ENCODE data around the gene GABBR2.
"Not testable (repeated sequence)": the region's sequence is repeated elsewhere in the genome, so short reads cannot be mapped to it uniquely, and the experiment has no call there.

GABBR2 gene

DNA sequence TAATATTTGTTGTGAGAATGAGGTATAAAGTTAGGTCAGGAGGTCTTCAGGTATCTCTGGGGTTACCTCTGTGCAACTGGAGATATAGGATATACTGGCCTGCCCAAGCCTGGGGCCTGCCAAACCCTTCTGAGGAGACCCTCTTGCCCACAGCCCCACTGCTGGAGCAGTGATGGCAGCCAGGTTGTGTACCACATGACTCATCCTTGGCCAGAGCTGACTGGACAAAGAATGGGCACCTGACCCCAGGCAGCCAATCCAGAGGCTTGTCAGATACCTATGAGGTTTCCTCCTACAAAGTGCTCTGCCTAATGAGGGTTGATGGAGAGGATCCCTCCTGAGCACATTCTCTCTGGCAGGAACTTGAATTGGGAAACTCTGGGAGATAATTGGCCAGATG, 397.2 kb downstream of the GABBR2 start:
- no peak for DNase-seq

DNA sequence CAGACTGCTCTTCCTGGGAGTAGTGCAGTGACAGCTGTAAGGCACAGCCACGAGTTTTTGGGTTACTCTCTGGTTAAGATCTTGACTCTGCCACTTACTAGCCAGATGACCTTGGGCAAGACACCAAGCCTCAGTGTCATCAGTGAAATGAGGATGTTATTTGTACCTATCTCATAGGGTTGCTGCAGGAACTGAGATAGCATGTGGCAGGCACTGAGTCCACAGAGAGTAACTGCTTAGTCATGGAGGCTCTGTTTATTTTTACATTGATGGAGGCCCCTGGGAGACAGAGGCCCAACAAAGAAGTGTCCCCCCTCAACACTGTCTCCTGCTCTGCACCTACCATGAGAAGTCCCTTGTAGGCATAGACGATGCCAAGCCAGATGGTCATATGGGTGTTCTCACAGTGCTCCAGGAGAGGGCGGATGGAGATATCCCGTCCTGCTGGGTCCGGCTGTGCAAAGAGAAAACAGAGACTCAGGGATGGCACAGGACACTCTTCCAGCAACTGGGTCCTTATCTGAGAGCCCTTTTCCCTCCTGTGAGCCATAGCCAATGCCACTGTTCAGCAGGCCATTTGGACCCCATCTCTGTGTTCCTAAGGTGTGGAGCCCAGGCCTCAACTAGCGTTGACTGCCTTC, 397.9 kb downstream of the GABBR2 start:
- no peak for DNase-seq

DNA sequence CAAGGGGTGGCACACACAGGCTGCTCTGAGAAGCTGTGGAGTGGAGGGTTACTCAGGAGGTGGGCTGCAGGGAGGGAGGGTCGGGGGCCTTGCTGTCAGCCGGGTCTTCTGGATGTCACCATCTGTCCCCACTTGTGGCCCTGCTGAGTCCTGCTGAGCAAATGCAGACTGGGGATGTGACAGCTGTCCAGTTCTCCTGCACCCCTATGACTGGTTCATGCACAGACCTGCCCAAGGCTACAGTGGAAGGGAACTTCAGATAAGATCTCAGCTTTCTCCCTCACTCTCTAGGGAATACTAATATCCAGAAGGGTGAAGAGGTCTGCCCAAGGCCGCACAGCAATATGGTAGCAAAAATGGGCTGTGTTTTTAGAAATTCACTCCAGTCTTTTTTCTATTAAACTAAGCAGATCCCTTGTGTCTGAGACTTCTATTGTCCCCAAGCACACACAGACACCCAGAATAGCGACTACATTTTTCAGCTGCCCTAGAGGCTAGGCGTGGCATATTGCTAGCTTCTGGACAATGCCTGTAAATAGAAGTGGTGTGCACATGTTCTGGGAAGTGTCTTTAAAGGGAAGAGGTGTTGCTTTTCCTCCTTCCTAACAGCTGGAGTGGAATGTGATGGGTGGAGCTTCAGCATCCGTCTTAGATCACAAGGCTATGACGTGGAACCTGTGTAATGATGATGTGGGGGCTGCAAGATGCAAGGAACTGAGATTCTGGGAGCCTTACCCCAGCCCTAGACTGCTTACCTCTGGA, 402.2 kb downstream of the GABBR2 start:
- DNase-seq = no peak

DNA sequence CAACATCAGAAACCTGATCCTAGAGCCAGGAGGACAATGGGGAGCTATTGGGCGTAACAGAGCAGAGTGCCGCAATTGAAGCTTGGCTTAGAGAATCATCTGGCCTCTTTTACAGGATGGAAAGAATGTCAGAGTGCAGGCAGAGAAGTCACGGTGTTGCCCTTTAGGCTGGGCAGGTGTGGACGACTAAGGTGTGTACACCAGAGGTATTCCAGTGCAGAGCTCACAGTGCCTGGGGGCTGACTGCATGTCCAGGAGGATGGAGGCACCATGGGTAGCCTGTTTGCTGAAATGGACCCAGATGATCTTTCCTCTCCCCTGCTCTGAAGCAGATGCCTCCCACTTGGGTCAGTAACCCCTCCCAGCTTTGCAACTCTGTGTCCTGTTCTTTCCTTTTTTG, 404.4 kb downstream of the GABBR2 start:
- DNase-seq = no peak

DNA sequence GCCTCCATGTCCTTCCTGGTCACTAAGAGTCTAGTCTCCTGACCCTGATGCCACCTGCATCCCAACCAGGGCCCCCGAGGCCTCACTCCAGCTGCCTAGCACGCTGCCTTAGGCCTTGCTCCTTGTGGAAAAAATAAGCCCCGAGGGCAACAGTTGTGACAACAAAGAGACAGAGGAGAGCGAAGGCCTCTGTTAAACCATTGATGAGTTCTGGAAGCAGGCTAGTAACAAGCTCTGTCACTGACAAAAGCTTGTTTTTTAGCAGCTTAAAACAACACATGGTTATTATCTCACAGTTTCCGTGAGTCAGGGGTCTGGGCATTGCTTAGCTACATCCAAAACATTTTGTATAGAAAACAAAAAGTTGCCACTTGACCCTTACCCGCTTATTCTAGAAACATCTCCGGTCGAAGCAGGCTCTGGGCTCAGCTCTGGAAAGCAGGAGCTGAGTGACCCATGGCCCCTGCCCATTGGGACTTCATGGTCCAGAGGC, 405.1 kb downstream of the GABBR2 start:
- DNase-seq = no peak

DNA sequence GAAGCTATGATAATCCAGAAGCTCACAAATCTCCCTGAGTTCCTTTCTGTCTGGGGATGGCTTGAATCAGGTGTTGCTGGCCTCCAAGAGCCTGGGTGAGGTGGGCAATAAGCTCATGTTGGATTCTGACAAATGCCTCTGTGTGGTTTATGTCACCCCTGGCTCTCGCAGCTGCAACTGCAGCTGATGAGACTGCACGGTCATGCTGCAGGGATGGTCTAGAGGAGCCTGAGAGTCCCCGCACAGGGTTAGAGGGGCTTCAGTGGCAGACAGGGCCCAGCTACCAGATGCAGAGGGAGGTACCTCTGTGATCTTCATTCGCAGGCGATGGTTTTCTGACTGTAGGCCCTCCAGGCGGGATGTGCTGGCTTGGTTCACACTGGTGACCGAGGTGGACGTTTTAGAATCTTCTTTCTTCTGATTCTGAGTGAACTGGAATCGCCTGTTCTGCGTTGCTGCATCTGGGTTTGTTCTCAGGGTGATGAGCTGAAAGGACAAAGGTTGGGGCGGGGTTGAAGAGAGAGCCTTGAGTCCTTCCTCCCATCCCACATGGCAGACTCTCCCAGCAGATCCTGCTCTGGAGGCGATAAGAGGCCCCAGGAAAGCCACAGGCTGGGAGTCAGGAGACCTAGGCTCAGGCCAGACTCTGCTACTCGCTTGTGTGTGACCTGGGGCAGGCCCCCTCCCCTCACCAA, 405.6 kb downstream of the GABBR2 start:
- DNase-seq = no peak

DNA sequence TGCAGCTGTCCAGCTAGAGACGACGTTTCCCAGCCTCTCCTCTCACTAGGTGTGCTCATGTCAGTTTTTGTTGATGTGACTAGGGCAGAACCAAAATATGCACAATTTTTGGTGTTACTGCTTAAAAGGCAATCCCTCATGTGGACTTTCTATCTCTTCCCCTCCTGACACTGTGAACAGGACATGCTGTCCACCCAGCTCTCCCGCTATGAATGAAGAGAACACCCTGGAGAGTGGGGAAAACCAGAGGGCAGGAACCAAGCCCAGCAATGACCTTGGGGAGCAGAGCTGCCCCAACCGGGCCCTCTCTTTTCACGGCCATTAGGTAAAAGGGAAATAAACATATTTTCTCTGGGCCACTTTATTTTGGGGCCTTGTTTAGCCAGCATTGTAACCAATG, 406.6 kb downstream of the GABBR2 start:
- DNase-seq = no peak

DNA sequence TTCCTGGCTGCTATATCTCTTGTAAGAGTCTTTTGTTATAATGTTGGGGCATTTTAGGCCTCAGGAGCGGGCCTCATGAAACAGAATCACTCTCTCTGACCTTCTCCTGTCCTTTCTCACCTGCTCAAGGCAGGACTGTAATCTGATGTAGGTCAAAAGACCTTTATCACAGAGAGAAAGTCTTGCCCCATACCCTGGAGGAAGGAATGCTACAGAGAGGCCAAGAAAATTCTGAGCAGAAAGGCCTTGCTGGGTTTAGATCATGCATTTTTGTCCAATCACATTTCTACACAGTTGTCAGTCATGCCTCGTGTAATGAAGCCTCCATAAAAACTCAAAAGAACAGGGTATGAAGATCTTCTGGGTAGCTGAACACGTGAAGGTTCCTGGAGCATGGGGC, 408.1 kb downstream of the GABBR2 start:
- no peak for DNase-seq

DNA sequence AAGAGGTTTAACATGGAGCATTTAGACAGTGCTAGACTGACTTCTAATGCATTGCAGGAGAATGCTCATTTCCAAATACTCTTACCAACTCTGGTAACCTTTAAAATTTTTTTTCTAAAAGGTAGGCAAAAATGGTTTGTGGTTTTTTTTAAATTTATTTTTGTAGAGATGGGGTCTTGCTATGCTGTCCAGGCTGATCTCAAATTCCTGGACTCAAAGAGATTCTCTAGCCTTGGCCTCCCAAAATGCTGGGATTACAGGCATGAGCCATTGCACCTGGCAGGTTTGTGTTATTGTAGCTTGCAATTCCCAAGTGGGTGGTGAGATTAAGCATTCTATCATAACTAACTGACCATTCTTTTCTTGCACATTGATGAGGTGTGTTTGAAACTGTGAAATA, 410.3 kb downstream of the GABBR2 start:
- no peak for DNase-seq

DNA sequence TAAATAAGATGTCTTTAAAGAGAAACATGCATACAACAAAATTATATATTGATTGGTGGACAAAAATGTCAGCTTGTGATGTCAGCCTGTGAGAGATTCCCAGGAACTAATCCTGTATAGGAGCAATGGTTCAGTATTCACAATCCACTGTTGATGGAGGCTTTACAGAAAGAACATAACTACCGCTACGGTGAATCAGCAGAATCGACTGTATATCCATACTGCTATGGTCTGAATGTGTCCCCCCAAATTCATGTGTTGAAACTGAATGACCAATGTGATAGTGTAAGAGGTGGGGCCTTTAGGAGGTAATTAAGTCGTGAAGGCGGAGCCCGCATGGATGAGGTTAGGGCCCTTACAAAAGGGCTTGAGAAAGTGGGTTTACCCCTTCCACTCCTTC, 412.9 kb downstream of the GABBR2 start:
- DNase-seq = no peak

DNA sequence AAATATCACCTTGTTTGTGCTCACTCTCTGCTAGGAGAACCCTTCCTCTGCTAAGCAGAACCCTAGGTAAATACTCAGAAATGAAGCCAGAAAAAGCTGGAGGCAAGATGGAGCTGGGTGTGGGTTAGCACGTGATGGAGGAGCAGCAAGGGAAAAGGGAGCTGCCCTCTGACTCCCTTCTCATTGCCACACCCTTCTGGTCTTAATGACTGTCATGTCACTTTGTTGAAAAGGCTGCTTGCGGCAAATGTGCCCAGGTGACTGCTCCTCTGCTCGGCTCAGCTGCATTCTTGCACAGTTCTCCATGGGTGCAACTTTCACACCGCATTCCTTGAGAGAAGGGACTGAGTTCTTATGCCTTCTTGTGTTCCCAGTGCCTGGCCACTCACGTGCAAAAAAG, 416.9 kb downstream of the GABBR2 start:
- DNase-seq = no peak

DNA sequence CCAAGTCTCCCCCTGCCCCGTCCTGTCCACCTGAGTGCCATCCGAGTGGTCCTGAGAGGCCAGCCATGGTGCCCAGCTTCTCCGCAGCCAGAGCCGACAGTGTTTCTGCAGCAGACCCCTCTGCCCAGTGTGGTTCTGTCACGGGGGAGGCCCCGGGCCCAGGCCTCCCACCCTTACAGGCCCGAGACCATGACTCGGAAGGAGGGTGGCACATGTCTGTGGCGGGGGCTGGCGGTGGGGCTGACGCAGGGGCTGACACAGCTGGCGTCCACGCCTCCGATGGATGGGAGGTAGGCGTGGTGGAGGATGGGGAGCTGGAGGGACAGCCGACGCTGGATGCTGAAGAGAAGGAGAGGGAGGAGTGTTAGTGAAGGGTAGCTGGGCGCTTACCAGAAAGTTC, 418.3 kb downstream of the GABBR2 start:
- DNase-seq = no peak

DNA sequence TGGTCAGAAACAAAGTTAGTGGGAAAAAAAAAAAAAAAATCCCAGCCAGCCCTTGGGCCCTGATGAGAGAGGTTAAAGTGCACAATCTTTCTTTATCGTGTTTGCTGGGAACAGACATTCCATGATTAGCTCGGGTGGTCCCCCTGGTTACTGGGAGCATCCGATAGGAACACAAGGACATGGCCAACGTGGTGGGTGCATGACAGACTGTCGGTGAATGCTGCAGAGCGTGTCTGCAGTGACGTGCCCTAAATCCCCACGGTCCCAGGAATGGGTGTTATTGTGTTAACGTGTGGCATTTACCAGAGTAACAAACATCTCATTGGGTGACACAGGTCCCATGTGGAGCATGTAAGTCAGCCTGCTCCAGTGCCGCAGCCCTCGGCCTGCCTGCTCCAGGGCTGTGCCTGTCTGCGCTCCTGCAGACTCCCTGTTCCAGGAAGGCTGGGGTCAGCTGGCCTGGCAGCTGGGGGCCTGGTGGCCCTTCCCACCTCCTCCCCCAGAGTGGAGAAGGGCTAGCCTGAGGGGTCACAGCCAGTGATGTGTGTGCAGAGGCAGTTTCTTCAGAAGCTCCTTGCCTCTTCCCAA, 419.0 kb downstream of the GABBR2 start:
- no peak for DNase-seq

DNA sequence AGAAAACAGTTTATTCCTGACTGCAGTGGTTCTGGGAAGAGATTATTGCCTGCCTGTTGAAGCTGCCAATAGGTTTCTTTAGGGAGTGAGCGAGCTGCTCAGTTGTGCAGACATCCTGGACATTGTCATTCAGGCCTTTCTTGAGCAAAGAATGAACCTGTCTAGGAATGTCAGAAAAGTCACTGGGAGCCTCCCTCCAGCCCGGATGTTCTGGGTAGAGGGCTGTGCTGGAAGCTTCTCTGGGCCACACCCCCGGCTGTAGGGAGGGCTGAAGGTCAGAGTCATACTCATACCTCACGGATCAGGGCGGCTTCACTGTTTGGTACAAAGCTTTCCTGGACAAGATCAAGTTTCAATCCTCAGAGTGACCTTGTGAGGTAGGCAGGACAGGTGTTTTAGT, 419.9 kb downstream of the GABBR2 start:
- DNase-seq = no peak

DNA sequence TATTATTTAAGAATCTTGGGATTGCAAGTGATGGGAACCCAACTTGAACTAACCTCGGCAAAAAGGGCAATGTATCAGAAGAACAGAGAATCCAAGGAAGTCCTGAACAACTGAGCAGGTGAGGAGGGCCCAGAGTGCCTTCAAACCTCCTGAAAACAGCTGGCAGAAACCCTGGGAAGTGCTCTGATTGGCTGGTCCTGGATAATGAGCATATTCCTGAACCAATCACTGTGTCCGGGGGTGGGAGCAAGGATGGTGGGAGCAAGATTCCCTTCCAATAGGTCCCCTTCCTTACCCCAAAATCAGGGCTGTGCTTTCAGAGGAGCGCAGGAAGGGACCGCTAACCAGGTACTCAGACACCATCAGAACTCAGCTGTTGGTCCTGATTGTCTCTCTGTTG, 421.4 kb downstream of the GABBR2 start:
- DNase-seq = no peak

DNA sequence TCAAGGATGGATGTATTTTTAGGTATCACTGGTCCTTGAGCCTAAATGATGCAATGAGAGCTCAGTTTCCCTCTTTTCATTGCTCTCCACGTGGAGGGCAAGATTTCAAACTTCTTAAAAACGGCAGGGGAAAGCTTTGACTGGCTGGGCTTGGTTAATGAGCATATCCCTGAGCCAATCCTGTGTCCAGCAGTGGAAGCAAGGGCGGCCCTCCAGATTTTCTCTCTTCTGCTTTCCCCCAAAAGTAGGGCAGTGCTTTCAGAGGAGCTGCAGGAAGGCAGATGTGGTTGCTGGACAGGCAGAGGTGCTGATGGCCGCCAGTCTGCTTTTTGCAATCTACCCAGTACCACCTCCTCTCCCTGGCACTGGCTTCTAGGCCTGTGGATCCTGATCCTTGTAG, 423.3 kb downstream of the GABBR2 start:
- DNase-seq = no peak

DNA sequence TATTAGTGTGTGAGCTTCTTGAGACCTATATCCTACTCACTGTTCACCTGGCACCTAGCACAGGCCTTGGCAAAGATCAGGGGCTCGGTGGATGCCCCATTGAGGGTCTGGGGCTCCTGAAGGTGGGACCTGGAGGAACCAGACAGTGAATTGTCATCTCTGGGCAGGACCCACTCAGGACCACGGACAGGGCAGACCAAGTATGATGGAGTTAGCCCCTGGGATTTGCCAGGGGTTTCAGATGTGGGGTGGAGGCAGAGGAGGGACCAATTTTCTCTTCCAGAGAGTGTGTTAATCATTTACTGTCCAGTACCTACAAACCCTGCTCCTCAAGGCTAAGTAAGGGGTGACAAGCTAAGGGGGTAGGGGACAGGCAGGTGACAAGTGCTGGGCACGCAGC, 424.0 kb downstream of the GABBR2 start:
- no peak for DNase-seq

DNA sequence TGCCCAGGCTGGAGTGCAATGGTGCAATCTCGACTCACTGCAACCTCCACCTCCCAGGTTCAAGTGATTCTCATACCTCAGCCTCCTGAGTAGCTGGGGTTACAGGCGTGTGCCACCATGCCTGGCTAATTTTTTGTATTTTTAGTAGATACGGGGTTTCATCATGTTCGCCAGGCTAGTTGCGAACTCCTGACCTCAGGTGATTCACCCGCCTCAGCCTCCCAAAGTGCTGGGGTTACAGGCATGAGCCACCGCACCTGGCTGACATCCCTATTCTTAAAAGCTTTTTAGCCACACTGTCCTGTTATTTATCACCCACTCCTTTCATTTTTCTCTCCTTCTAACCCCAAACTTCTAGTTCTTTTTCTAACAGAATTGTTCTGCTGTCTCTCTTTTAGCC, 425.6 kb downstream of the GABBR2 start:
- not testable (repeated sequence) for DNase-seq

DNA sequence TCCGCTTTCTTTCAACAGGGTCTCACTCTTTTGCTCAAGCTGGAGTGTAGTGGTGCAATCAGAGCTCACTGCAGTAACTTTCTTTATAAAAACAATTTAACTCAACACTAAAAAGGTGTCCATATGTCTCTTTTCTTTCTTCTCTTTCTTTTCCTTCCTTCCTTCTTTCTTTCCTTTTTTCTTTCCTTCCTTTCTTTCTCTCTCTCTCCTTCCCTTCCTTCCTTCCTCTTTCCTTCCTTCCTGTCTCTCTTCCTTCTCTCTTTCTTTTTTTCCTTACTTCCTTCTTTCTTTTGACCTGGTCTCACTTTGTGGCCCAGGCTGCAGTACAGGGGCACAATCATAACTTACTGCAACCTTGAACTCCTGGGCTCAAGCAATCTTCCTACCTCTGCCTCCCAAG, 427.5 kb downstream of the GABBR2 start:
- DNase-seq = no peak

DNA sequence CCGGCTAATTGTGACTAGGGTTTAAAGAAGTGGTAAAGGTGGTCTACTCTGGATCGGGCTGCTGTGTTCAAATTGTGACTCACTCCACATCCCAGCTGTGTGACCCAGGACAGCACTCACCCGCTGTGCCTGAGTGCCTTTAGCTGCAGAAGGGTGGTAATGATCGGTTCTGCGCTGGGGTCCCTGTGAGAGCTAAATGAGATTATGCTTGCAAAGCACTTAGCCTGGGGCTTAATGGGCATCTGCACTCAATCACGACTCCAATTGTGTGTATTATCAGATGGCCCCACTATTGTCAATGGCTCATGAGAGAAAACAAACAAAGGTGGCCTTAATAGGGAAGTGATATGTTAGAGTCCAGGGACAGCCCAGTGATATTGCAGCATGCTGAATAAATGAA, 428.2 kb downstream of the GABBR2 start:
- no peak for DNase-seq

DNA sequence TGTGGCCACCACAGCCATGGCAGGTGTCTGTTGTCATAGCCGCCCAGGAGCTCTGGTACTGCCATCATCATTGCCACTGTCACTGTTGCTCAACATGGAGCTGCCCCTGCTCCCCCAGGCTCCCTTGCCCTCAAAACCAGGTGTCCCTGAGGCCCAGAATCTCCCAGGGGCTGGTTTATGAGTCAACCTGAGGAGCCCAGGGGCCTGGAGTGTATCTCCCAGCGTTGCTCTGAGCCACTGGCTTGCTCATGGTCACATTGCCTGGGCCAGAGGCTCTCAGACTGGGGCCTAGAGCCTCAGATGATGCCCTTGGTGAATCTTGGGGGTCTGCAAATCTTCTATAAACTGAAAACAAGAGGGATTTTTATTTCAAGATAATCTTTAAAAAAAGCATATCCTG, 428.6 kb downstream of the GABBR2 start:
- no peak for DNase-seq

DNA sequence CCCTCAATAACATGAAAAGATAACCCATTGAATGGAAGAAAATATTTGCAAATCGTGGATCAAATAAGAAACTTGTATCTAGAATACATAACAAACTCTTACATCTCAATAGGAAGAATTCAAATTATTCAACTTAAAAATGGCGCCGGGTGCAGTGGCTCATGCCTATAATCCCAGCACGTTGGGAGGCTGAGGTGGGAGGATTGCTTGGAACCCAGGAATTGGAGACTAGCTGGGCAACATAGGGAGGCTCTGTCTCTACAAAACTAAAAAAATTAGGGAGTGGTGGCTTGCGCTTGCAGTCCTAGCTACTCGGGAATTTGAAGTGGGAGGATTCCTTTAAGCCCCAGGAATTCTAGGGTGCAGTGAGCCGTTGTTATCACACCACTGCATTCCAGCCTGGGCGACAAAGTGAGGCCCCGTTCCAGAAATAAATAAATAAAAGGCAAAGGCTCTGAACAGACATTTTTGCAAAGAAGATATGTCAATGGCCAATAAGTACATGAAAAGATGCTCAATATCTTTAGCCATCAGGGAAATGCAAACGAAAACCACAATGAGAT, 431.7 kb downstream of the GABBR2 start:
- no peak for DNase-seq

DNA sequence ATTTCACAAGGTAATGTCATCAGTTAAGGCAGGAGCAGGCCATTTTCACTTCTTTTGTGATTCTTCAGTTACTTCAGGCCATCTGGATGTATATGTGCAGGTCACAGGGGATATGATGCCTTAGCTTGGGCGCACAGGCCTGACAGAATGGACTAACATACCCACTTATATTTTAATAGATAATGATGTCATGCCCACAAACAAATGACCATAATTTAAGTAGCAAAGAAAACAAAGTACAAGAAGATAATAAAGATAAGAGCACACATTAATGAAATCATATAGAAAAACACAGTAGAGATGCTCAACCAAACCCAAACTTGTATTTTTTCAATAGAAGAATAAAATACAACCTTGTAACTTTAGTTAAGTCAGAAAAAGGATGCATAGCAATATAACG, 433.6 kb downstream of the GABBR2 start:
- DNase-seq = no peak
